A673 (cell line): Measurements from ENCODE around the gene ZNF157. TPM values are rescaled to one million over a fixed set of nuclear protein-coding genes. Genes with fewer than 3 reads are reported as not detected.

Source experiments
- BruUV-seq: library from RNA; stranded (reverse); fragments of 400-500 nt; replicated peaks from 2 replicates; lab custom pipeline; 2021; lab: Mats Ljungman, UMichigan
- CTCF ChIA-PET: fragments of 300-600 bp; sonication (Branson Sonifier 250); formaldehyde crosslinking; loops from one replicate; lab custom pipeline; 2022; ENCODE audit warnings: antibody characterized with exemption; lab: Charles Lee
- POLR2A ChIA-PET: fragments of 300-600 bp; sonication (Branson Sonifier 250); formaldehyde crosslinking; loops from one replicate; lab custom pipeline; 2022; ENCODE audit warnings: antibody characterized with exemption; ENCODE audit not compliant: low non-redundant PET; lab: Charles Lee
- DNase-seq: peaks from one replicate; pipeline ENCODE4 v3.0.0-alpha.2; 2015; ENCODE audit warnings: low spot score
- H3K27ac ChIP-seq: fragments of 200-600 bp; sonication (generic); 2 replicates; pipeline ENCODE4 v1.5.1; 2016; ENCODE audit warnings: mixed run types, low read depth, mild to moderate bottlenecking, mixed read lengths, antibody characterized with exemption, low read length; ENCODE audit not compliant: poor library complexity, severe bottlenecking
- H3K27me3 ChIP-seq: fragments of 200-600 bp; sonication (generic); replicated peaks from 2 replicates; pipeline ENCODE4 v1.6.1; 2017; ENCODE audit warnings: mixed run types, low read depth, mild to moderate bottlenecking, mixed read lengths, antibody characterized with exemption, low read length; ENCODE audit not compliant: insufficient read depth, poor library complexity
- H3K36me3 ChIP-seq: fragments of 200-600 bp; sonication (generic); 2 replicates; pipeline ENCODE4 v1.6.1; 2016; ENCODE audit warnings: mixed run types, mild to moderate bottlenecking, mixed read lengths, antibody characterized with exemption, low read length; ENCODE audit not compliant: insufficient read depth, poor library complexity, severe bottlenecking
- H3K4me1 ChIP-seq: fragments of 200-600 bp; sonication (generic); 2 replicates; pipeline ENCODE4 v1.6.1; 2017; ENCODE audit warnings: mixed run types, mild to moderate bottlenecking, mixed read lengths, antibody characterized with exemption, low read length; ENCODE audit not compliant: insufficient read depth, poor library complexity, severe bottlenecking
- H3K4me3 ChIP-seq: fragments of 200-600 bp; sonication (generic); 2 replicates; pipeline ENCODE4 v1.5.1; 2016; ENCODE audit warnings: low read depth, mixed run types, mild to moderate bottlenecking, mixed read lengths, low read length; ENCODE audit not compliant: poor library complexity, severe bottlenecking
- H3K9me3 ChIP-seq: fragments of 200-600 bp; sonication (generic); 2 replicates; pipeline ENCODE4 v1.6.1; 2016; ENCODE audit warnings: mixed run types, low read depth, mild to moderate bottlenecking, mixed read lengths, antibody characterized with exemption, low read length; ENCODE audit not compliant: poor library complexity, severe bottlenecking
- EZH2 ChIP-seq: fragments of 200-600 bp; sonication (generic); IDR thresholded peaks from 2 replicates; pipeline ENCODE4 v1.6.1; 2017; ENCODE audit warnings: borderline replicate concordance, low read depth, mild to moderate bottlenecking, mixed read lengths, antibody characterized with exemption, low read length; ENCODE audit not compliant: poor library complexity, severe bottlenecking
- intact Hi-C: fragments of 100-400 bp; cut with micrococcal nuclease; formaldehyde crosslinking; loops from one replicate; pipeline ENCODE4 v1.10.0; 2022; ENCODE audit not compliant: unreplicated experiment
- total RNA-seq: library from RNA; stranded (reverse); gene quantifications from 2 replicates; pipeline ENCODE4 v1.2.3, GENCODE V29; 2021
- TF ChIP-seq, protein P1 (sequence below): fragments of 300-800, 200-600 bp; sonication (generic); conservative IDR thresholded peaks from 2 replicates; pipeline ENCODE4 v1.5.1; 2017; ENCODE audit warnings: low read depth, mild to moderate bottlenecking, antibody characterized with exemption, low read length, moderate library complexity, mixed read lengths

The ZNF157 gene
- total RNA-seq, 1 experiment from 2014 or later: not detected

GRCh38 chrX:47458528-47458927 lies 88.2 kb downstream of the ZNF157 start:
- POLR2A ChIA-PET: no interaction called here
- DNase-seq: no peak
- H3K4me3 ChIP-seq: no peak overlapping the region
- H3K9me3 ChIP-seq: peaks cover 3% of the 10 kb centered on the region
- CTCF ChIA-PET: no interaction called here
- H3K36me3 ChIP-seq: no peaks in the 10 kb centered on the region
- H3K27me3 ChIP-seq: no peaks in the 10 kb centered on the region
- no peak overlapping the region for H3K27ac ChIP-seq
- intact Hi-C loops: no loop called here
- no TSS peak for BruUV-seq
- TF ChIP-seq EZH2: no peak
- TF ChIP-seq, protein P1, sequence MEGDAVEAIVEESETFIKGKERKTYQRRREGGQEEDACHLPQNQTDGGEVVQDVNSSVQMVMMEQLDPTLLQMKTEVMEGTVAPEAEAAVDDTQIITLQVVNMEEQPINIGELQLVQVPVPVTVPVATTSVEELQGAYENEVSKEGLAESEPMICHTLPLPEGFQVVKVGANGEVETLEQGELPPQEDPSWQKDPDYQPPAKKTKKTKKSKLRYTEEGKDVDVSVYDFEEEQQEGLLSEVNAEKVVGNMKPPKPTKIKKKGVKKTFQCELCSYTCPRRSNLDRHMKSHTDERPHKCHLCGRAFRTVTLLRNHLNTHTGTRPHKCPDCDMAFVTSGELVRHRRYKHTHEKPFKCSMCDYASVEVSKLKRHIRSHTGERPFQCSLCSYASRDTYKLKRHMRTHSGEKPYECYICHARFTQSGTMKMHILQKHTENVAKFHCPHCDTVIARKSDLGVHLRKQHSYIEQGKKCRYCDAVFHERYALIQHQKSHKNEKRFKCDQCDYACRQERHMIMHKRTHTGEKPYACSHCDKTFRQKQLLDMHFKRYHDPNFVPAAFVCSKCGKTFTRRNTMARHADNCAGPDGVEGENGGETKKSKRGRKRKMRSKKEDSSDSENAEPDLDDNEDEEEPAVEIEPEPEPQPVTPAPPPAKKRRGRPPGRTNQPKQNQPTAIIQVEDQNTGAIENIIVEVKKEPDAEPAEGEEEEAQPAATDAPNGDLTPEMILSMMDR: no peak
- no peaks in the 10 kb centered on the region for H3K4me1 ChIP-seq

DNA sequence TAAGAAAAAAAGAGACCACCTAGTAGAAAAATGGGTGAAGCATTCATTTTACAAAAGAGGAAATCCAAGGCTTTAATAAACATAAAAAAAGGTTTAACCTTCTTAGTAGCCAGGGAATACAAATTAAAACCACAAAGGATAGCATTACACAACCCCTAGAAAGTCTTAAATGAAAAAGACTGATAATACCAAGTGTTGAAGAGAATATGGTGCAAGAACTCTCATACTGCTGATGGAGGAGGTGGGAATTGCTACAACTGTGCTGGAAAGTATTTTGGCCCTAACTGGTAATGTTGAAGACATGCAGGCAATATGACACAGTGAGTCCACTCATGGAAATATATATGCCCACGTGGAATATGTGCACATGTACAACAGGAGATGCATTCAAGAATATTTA lies 90.2 kb downstream of the ZNF157 start:
- TF ChIP-seq, protein P1: no peak
- no peak for TF ChIP-seq EZH2
- ChIA-PET POLR2A (no interaction called here), CTCF (no interaction called here)
- BruUV-seq: no TSS peak
- Histone ChIP-seq H3K27ac (no peak overlapping the region), H3K9me3 (peaks cover 3% of the 10 kb centered on the region), H3K36me3 (no peaks in the 10 kb centered on the region), H3K4me3 (no peak overlapping the region), H3K4me1 (no peaks in the 10 kb centered on the region), H3K27me3 (no peaks in the 10 kb centered on the region)
- no peak for DNase-seq
- intact Hi-C loops: no loop called here

Other genes starting within 250 kb of the ZNF157 start
- 137 and 141 TPM in 2 replicates for gene NDUFB11, start 225.9 kb upstream of the ZNF157 start, total RNA-seq
- 80.9 and 85.3 TPM in 2 replicates for gene RBM10, start 225.4 kb upstream of the ZNF157 start, total RNA-seq
- gene UBA1, start 176.7 kb upstream of the ZNF157 start, total RNA-seq: 413 and 437 TPM in 2 replicates
- 168 and 181 TPM in 2 replicates for gene CDK16, start 151.9 kb upstream of the ZNF157 start, total RNA-seq
- gene USP11, start 137.6 kb upstream of the ZNF157 start, total RNA-seq: 122 and 134 TPM in 2 replicates
- gene ZNF41, start 112.6 kb downstream of the ZNF157 start, total RNA-seq: 6.4 and 6.8 TPM in 2 replicates
- 60.0 and 60.9 TPM in 2 replicates for gene ARAF, start 190.6 kb downstream of the ZNF157 start, total RNA-seq
- 386 and 471 TPM in 2 replicates for gene TIMP1, start 211.9 kb downstream of the ZNF157 start, total RNA-seq
- gene SYN1, start 249.3 kb downstream of the ZNF157 start, total RNA-seq: 8.1 and 9.2 TPM in 2 replicates